A549 (cell line): ENCODE results near the gene CLEC16A.

Source experiments
- ESRRA ChIP-seq: fragments of 150-350 bp; IDR thresholded peaks from 2 replicates; pipeline ENCODE4 v1.6.1; 2014; ENCODE audit warnings: mild to moderate bottlenecking, low read length, borderline replicate concordance
- POLR2A ChIP-seq: IDR thresholded peaks from 2 replicates; pipeline ENCODE4 v1.6.1; 2012; ENCODE audit warnings: mild to moderate bottlenecking, low read length
- TF ChIP-seq, protein P1 (sequence below): fragments of >200 bp; sonication (Bioruptor Twin); formaldehyde crosslinking; IDR thresholded peaks from 2 replicates; pipeline ENCODE4 v1.6.1; 2016
- TF ChIP-seq, protein P2 (sequence below): fragments of >200 bp; sonication (Bioruptor Twin); formaldehyde crosslinking; IDR thresholded peaks from 3 replicates; pipeline ENCODE4 v1.5.1; 2016

DNA sequence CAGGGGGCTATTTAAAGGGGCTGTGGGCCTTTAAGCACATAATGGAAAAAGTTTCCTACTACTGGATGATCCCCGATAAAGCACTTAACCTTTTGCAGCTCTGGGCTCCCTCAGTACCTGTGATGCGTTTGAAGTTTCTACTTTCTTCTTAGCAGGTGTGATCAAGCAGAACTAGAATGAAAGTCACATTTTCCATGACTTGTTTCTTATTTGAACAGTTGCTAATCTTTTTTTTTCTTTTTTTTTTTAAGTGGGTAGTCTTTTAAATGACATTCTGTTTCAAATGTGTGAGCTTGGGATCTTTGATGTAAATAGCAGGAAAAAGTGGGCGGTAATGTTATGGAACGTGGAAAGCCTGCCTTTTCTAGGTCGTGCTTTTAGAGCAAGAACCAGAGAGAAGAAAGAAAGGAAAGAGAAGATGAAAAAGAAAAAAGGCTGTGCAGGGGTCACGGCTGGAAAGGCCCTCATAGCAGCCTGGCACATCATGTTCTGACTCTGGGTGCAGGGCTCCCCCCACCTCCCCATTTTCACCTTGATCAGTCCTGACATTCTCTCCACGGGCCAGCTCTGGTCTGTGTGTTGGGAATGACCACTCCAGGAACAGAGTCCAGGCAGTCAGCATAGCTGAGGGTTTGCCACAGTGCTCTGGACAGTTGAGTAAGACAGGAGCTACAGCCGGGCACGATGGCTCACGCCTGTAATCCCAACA, 150.6 kb downstream of the CLEC16A start:
- TF ChIP-seq, protein P1, sequence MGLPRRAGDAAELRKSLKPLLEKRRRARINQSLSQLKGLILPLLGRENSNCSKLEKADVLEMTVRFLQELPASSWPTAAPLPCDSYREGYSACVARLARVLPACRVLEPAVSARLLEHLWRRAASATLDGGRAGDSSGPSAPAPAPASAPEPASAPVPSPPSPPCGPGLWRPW = no peak
- TF ChIP-seq, protein P2, sequence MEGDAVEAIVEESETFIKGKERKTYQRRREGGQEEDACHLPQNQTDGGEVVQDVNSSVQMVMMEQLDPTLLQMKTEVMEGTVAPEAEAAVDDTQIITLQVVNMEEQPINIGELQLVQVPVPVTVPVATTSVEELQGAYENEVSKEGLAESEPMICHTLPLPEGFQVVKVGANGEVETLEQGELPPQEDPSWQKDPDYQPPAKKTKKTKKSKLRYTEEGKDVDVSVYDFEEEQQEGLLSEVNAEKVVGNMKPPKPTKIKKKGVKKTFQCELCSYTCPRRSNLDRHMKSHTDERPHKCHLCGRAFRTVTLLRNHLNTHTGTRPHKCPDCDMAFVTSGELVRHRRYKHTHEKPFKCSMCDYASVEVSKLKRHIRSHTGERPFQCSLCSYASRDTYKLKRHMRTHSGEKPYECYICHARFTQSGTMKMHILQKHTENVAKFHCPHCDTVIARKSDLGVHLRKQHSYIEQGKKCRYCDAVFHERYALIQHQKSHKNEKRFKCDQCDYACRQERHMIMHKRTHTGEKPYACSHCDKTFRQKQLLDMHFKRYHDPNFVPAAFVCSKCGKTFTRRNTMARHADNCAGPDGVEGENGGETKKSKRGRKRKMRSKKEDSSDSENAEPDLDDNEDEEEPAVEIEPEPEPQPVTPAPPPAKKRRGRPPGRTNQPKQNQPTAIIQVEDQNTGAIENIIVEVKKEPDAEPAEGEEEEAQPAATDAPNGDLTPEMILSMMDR = no peak
- TF ChIP-seq ESRRA (no peak), POLR2A (no peak)
